HUES48 (cell line): ENCODE measurements around the gene IFI27L1.

Source experiments
- H3K27ac ChIP-seq: one replicate; pipeline ENCODE4 v1.7.0; 2013; ENCODE audit warnings: low read depth, low read length, inconsistent platforms
- H3K27me3 ChIP-seq: 2 replicates; pipeline ENCODE4 v1.6.1; 2013; ENCODE audit warnings: mild to moderate bottlenecking, low read length; ENCODE audit not compliant: control insufficient read depth, insufficient read depth
- H3K36me3 ChIP-seq: 2 replicates; pipeline ENCODE4 v1.6.1; 2013; ENCODE audit warnings: low read length; ENCODE audit not compliant: control insufficient read depth, insufficient read depth
- H3K4me1 ChIP-seq: 2 replicates; pipeline ENCODE4 v1.6.1; 2013; ENCODE audit warnings: mild to moderate bottlenecking, low read length; ENCODE audit not compliant: control insufficient read depth, insufficient read depth
- H3K4me3 ChIP-seq: 2 replicates; pipeline ENCODE4 v1.5.1; 2013; ENCODE audit warnings: mild to moderate bottlenecking, low read depth, low read length
- H3K9ac ChIP-seq: 2 replicates; pipeline ENCODE4 v1.6.1; 2013; ENCODE audit warnings: mild to moderate bottlenecking, low read depth, low read length, moderate library complexity
- H3K9me3 ChIP-seq: 2 replicates; pipeline ENCODE4 v1.6.1; 2013; ENCODE audit warnings: low read length; ENCODE audit not compliant: control insufficient read depth, insufficient read depth

IFI27L1 gene

DNA sequence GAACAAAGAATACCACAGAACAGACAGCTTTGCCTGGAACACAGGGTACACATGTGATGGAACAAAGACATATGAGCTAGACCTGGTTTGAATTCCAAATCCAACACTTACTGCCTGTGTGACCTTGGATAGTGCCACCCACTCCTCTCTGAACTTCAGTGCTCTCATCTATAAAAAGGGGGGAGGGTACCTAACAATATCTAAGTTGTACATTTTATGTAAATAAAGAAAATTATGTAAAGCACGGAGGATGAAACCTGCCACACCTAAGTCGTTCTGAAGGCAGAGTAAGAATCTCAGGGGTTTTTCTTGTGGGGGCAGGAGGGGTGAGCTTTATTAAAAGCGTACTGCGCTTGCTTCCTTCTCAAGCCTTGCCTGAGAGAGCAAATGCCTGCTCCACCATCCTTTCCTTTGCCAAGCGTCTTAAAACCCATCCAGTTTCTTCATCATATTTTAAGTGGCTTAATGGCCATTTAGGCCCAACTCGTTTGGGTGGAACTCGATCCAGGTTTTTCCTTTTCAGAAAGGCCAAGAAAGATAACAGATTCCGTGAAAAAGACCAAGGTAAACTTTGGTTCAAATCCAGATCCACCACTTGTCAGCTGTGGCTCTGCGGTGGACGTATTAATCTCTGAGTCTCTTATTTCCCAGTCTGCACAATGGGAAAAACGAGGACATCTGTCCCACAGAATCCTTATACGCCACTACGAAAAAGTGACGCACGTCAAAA, 1.1 kb upstream of the IFI27L1 start:
- peak overlapping the region; percentile 77 for H3K4me3 ChIP-seq
- no peak overlapping the region for H3K27ac ChIP-seq
- peaks cover 30% of the 10 kb centered on the region for H3K36me3 ChIP-seq
- H3K27me3 ChIP-seq, result no peaks in the 10 kb centered on the region
- H3K9me3 ChIP-seq, result peaks cover 7% of the 10 kb centered on the region; the same call in 1 of the 2 replicates
- peaks cover 12% of the 10 kb centered on the region for H3K4me1 ChIP-seq
- H3K9ac ChIP-seq, result peak overlapping the region; percentile 65

- H3K4me1 ChIP-seq, result peaks cover 12% of the 10 kb centered on the region
- peak overlapping the region; percentile 76 for H3K27ac ChIP-seq
Measured at GRCh38 chr14:94081386-94081820, 293 bp downstream of the IFI27L1 start.

GRCh38 chr14:94087891-94088290, 6.8 kb downstream of the IFI27L1 start:
- no peak overlapping the region for H3K4me3 ChIP-seq
- H3K4me1 ChIP-seq, result no peaks in the 10 kb centered on the region
- H3K27me3 ChIP-seq, result no peaks in the 10 kb centered on the region
- H3K36me3 ChIP-seq, result no peaks in the 10 kb centered on the region
- no peaks in the 10 kb centered on the region for H3K9me3 ChIP-seq
- no peak overlapping the region for H3K27ac ChIP-seq
- no peak overlapping the region for H3K9ac ChIP-seq

More at GRCh38 chr14:94081386-94081820, 293 bp downstream of the IFI27L1 start:
- no peaks in the 10 kb centered on the region for H3K27me3 ChIP-seq
- H3K4me3 ChIP-seq, result peak overlapping the region; percentile 77
- peak overlapping the region; percentile 42; the same call in 1 of the 2 replicates for H3K9ac ChIP-seq
- peaks cover 30% of the 10 kb centered on the region for H3K36me3 ChIP-seq
- no peaks in the 10 kb centered on the region for H3K9me3 ChIP-seq

- H3K27ac ChIP-seq, result no peak overlapping the region
- no peaks in the 10 kb centered on the region for H3K27me3 ChIP-seq
- no peaks in the 10 kb centered on the region for H3K4me1 ChIP-seq
- H3K9me3 ChIP-seq, result no peaks in the 10 kb centered on the region
- no peaks in the 10 kb centered on the region for H3K36me3 ChIP-seq
- no peak overlapping the region for H3K4me3 ChIP-seq
- no peak overlapping the region for H3K9ac ChIP-seq
Measured at GRCh38 chr14:94088516-94088915, 7.4 kb downstream of the IFI27L1 start.

DNA sequence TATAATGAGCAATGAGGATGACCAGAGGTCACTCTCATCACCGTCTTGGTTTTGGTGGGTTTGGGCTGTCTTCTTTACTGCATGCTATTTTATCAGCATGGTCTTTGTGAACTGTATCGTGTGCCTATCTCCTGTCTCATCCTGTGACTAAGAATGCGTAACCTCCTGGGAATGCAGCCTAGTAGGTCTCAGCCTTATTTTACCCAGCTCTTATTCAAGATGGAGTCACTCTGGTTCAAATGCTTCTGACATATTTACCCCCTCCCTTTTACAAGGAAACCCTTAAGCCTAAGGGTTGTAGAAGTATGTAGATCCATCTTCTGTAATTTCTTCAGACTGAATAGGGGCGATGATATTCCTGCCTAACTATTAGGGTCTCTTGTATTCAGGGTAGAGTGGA, 8.4 kb downstream of the IFI27L1 start:
- Histone ChIP-seq H3K9ac (no peak overlapping the region), H3K27ac (no peak overlapping the region), H3K36me3 (no peaks in the 10 kb centered on the region), H3K4me1 (no peaks in the 10 kb centered on the region), H3K27me3 (no peaks in the 10 kb centered on the region), H3K4me3 (no peak overlapping the region), H3K9me3 (no peaks in the 10 kb centered on the region)

DNA sequence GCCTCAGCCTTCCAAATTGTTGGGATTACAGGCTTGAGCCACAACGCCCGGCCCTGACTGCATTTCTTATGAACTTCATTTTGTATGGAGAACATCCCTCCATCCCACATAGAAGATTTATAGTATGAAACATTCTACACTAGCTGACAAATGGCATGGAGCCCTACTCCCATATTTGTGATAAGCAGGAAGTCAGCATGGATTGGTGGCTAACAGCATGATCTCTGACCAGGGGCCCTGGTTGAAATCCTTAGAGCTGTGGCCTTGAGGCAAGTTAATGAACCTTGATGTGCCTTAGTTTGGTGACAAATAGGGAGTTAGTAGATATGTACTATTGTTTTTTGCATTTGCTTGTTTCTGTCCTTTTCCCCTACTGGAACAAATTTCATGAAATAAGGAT, 12.3 kb downstream of the IFI27L1 start:
- Histone ChIP-seq H3K27me3 (no peaks in the 10 kb centered on the region), H3K36me3 (peaks cover 9% of the 10 kb centered on the region; the same call in 1 of the 2 replicates), H3K4me1 (no peaks in the 10 kb centered on the region), H3K4me3 (no peak overlapping the region), H3K9me3 (no peaks in the 10 kb centered on the region), H3K9ac (no peak overlapping the region), H3K27ac (no peak overlapping the region)

- Histone ChIP-seq H3K9ac (no peak overlapping the region), H3K4me1 (no peaks in the 10 kb centered on the region), H3K27ac (no peak overlapping the region), H3K36me3 (peaks cover 14% of the 10 kb centered on the region), H3K9me3 (no peaks in the 10 kb centered on the region), H3K27me3 (no peaks in the 10 kb centered on the region), H3K4me3 (no peak overlapping the region)
Measured at GRCh38 chr14:94097091-94097490, 16.0 kb downstream of the IFI27L1 start.

- H3K27ac ChIP-seq, result no peak overlapping the region
- H3K9ac ChIP-seq, result no peak overlapping the region
- H3K36me3 ChIP-seq, result peaks cover 14% of the 10 kb centered on the region
- H3K4me3 ChIP-seq, result no peak overlapping the region
- no peaks in the 10 kb centered on the region for H3K9me3 ChIP-seq
- H3K27me3 ChIP-seq, result no peaks in the 10 kb centered on the region
- no peaks in the 10 kb centered on the region for H3K4me1 ChIP-seq
Measured at GRCh38 chr14:94098326-94098992, 17.3 kb downstream of the IFI27L1 start.

GRCh38 chr14:94099006-94099405, 17.9 kb downstream of the IFI27L1 start:
- H3K9ac ChIP-seq, result no peak overlapping the region
- H3K9me3 ChIP-seq, result no peaks in the 10 kb centered on the region
- no peaks in the 10 kb centered on the region for H3K4me1 ChIP-seq
- H3K27me3 ChIP-seq, result no peaks in the 10 kb centered on the region
- H3K36me3 ChIP-seq, result peaks cover 14% of the 10 kb centered on the region
- no peak overlapping the region for H3K4me3 ChIP-seq
- H3K27ac ChIP-seq, result no peak overlapping the region

DNA sequence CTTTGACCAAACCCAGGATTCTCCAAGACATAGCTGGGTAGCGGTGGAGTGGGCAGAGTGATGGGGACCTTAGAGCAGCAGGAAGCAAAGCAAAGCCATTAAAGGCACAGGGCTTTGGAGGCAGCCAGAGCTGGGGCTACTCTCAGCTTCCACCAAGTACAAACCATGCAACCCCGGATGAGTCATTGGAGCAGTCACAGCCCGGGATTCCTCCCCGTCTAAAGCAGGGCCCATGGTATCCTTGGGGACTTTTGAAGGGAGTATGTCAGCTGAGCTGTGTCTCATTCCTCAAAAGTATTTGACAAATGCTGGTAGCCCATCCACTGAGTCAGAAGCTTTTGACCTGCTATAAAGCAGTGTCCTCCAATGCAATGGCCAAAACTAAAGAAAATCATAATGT, 19.7 kb downstream of the IFI27L1 start:
- Histone ChIP-seq H3K36me3 (peaks cover 14% of the 10 kb centered on the region), H3K27me3 (no peaks in the 10 kb centered on the region), H3K9ac (no peak overlapping the region), H3K4me3 (no peak overlapping the region), H3K4me1 (no peaks in the 10 kb centered on the region), H3K27ac (no peak overlapping the region), H3K9me3 (no peaks in the 10 kb centered on the region)

GRCh38 chr14:94101748-94102147, 20.6 kb downstream of the IFI27L1 start:
- H3K27ac ChIP-seq, result no peak overlapping the region
- H3K4me3 ChIP-seq, result no peak overlapping the region
- no peaks in the 10 kb centered on the region for H3K9me3 ChIP-seq
- no peaks in the 10 kb centered on the region for H3K4me1 ChIP-seq
- H3K9ac ChIP-seq, result no peak overlapping the region
- no peaks in the 10 kb centered on the region for H3K27me3 ChIP-seq
- H3K36me3 ChIP-seq, result peaks cover 14% of the 10 kb centered on the region
